HCEC 1CT (cell line): ENCODE measurements around the gene FAM204A.

Experiments used
- DNase-seq: peaks from one replicate; pipeline ENCODE4 v3.0.0-alpha.2; 2017

FAM204A gene

GRCh38 chr10:118276727-118277126 lies 65.4 kb downstream of the FAM204A start:
- DNase-seq = no peak

- no peak for DNase-seq
These were observed 65.9 kb downstream of the FAM204A start for GRCh38 chr10:118276204-118276603.

GRCh38 chr10:118273662-118274061 lies 68.5 kb downstream of the FAM204A start:
- DNase-seq = no peak

GRCh38 chr10:118272767-118273166 lies 69.4 kb downstream of the FAM204A start:
- DNase-seq = no peak

GRCh38 chr10:118272149-118272721 lies 69.9 kb downstream of the FAM204A start:
- peak; percentile 1 for DNase-seq

- no peak for DNase-seq
These were observed 70.5 kb downstream of the FAM204A start for GRCh38 chr10:118271671-118272070.

GRCh38 chr10:118266098-118266748 lies 75.9 kb downstream of the FAM204A start:
- no peak for DNase-seq

GRCh38 chr10:118264838-118265470 lies 77.2 kb downstream of the FAM204A start:
- peak; percentile 38 for DNase-seq

GRCh38 chr10:118264252-118264651 lies 77.9 kb downstream of the FAM204A start:
- no peak for DNase-seq

- no peak for DNase-seq
These were observed 79.6 kb downstream of the FAM204A start for GRCh38 chr10:118262538-118262937.

- peak; percentile 54 for DNase-seq
These were observed 82.7 kb downstream of the FAM204A start for GRCh38 chr10:118259288-118259906.

GRCh38 chr10:118258285-118258684 lies 83.8 kb downstream of the FAM204A start:
- no peak for DNase-seq

- DNase-seq = no peak
These were observed 85.1 kb downstream of the FAM204A start for GRCh38 chr10:118256825-118257570.

GRCh38 chr10:118256209-118256608 lies 85.9 kb downstream of the FAM204A start:
- DNase-seq = no peak

- no peak for DNase-seq
These were observed 86.8 kb downstream of the FAM204A start for GRCh38 chr10:118255355-118255754.

- DNase-seq = no peak
These were observed 87.5 kb downstream of the FAM204A start for GRCh38 chr10:118254654-118255053.

GRCh38 chr10:118253397-118253796 lies 88.7 kb downstream of the FAM204A start:
- no peak for DNase-seq

GRCh38 chr10:118251791-118252190 lies 90.3 kb downstream of the FAM204A start:
- DNase-seq = no peak

- no peak for DNase-seq
These were observed 92.4 kb downstream of the FAM204A start for GRCh38 chr10:118249714-118250113.
